HEK293T (cell line): ENCODE results near the gene EIPR1.

Experiments
- CTCF ChIA-PET: fragments of 350-600 bp; formaldehyde crosslinking; extraction: SDS; loops from one replicate; lab custom pipeline; 2021; ENCODE audit warnings: antibody characterized with exemption, inconsistent platforms; lab: Yijun Ruan, JAX
- POLR2A ChIA-PET: fragments of 350-600 bp; formaldehyde crosslinking; extraction: SDS; loops from one replicate; lab custom pipeline; 2020; ENCODE audit warnings: antibody characterized with exemption, inconsistent platforms; lab: Yijun Ruan, JAX
- DNase-seq: peaks from one replicate; pipeline ENCODE4 v3.0.0; 2012; ENCODE audit warnings: mixed read lengths; ENCODE audit errors: extremely low spot score
- ARNT ChIP-seq: fragments of 450-650 bp; IDR thresholded peaks from 2 replicates; pipeline ENCODE4 v1.6.1; 2017; ENCODE audit warnings: mild to moderate bottlenecking
- BHLHE40 ChIP-seq: fragments of 450-650 bp; IDR thresholded peaks from 2 replicates; pipeline ENCODE4 v1.6.1; 2016; ENCODE audit warnings: mild to moderate bottlenecking, moderate library complexity, borderline replicate concordance
- CTBP1 ChIP-seq: fragments of 450-650 bp; IDR thresholded peaks from 2 replicates; pipeline ENCODE4 v1.6.1; 2016; ENCODE audit warnings: borderline replicate concordance
- ELF4 ChIP-seq: fragments of 450-650 bp; IDR thresholded peaks from 2 replicates; pipeline ENCODE4 v1.6.1; 2017; ENCODE audit warnings: antibody characterized with exemption
- FOXA1 ChIP-seq: fragments of 450-650 bp; IDR thresholded peaks from 2 replicates; pipeline ENCODE4 v1.6.1; 2016; ENCODE audit warnings: mild to moderate bottlenecking
- FOXK2 ChIP-seq: fragments of 450-650 bp; IDR thresholded peaks from 2 replicates; pipeline ENCODE4 v1.6.1; 2016; ENCODE audit warnings: mild to moderate bottlenecking
- FOXM1 ChIP-seq: fragments of 450-650 bp; IDR thresholded peaks from 2 replicates; pipeline ENCODE4 v1.6.1; 2017; ENCODE audit warnings: mild to moderate bottlenecking, borderline replicate concordance
- HDGF ChIP-seq: fragments of 450-650 bp; IDR thresholded peaks from 2 replicates; pipeline ENCODE4 v1.6.1; 2017; ENCODE audit warnings: antibody characterized with exemption, borderline replicate concordance
- L3MBTL2 ChIP-seq: fragments of 450-650 bp; conservative IDR thresholded peaks from 2 replicates; pipeline ENCODE4 v1.6.1; 2016; ENCODE audit warnings: mild to moderate bottlenecking
- LEF1 ChIP-seq: fragments of 450-650 bp; IDR thresholded peaks from 2 replicates; pipeline ENCODE4 v1.6.1; 2017; ENCODE audit warnings: mild to moderate bottlenecking, borderline replicate concordance
- NFRKB ChIP-seq: fragments of 450-650 bp; IDR thresholded peaks from 2 replicates; pipeline ENCODE4 v1.6.1; 2016; ENCODE audit warnings: mild to moderate bottlenecking, moderate library complexity
- PKNOX1 ChIP-seq: fragments of 450-650 bp; IDR thresholded peaks from 2 replicates; pipeline ENCODE4 v1.6.1; 2016
- SP1 ChIP-seq: fragments of 450-650 bp; IDR thresholded peaks from 2 replicates; pipeline ENCODE4 v1.6.1; 2017
- SUZ12 ChIP-seq: fragments of 450-650 bp; IDR thresholded peaks from 2 replicates; pipeline ENCODE4 v1.6.1; 2016; ENCODE audit warnings: mild to moderate bottlenecking
- TARDBP ChIP-seq: fragments of 450-650 bp; IDR thresholded peaks from 2 replicates; pipeline ENCODE4 v1.6.1; 2016
- ZNF384 ChIP-seq: fragments of 450-650 bp; IDR thresholded peaks from 2 replicates; pipeline ENCODE4 v1.6.1; 2016

EIPR1 gene

GRCh38 chr2:3229221-3229620 lies 148.4 kb downstream of the EIPR1 start:
- CTCF ChIA-PET = interaction anchor here (0.6 kb wide), 1 partner anchor 1342 kb away, joined by 5 read pairs; no protein-coding TSS in a partner anchor
- no peak for TF ChIP-seq FOXK2
- no peak for TF ChIP-seq BHLHE40
- no peak for TF ChIP-seq ZNF384
- TF ChIP-seq PKNOX1 = no peak
- TF ChIP-seq SUZ12 = no peak
- no peak for TF ChIP-seq ARNT
- no peak for TF ChIP-seq FOXM1
- TF ChIP-seq ELF4 = no peak
- TF ChIP-seq NFRKB = no peak
- TF ChIP-seq L3MBTL2 = no peak
- TF ChIP-seq TARDBP = no peak
- no peak for TF ChIP-seq SP1
- TF ChIP-seq LEF1 = no peak
- TF ChIP-seq FOXA1 = no peak
- no peak for TF ChIP-seq HDGF
- TF ChIP-seq CTBP1 = no peak
- POLR2A ChIA-PET = no interaction called here
- no peak for DNase-seq

- no peak for DNase-seq
- CTCF ChIA-PET = no interaction called here
- POLR2A ChIA-PET = no interaction called here
- TF ChIP-seq LEF1 = no peak
- TF ChIP-seq TARDBP = no peak
- no peak for TF ChIP-seq ARNT
- no peak for TF ChIP-seq ELF4
- TF ChIP-seq BHLHE40 = no peak
- TF ChIP-seq FOXM1 = no peak
- no peak for TF ChIP-seq HDGF
- TF ChIP-seq SP1 = no peak
- TF ChIP-seq SUZ12 = no peak
- TF ChIP-seq L3MBTL2 = no peak
- TF ChIP-seq NFRKB = no peak
- TF ChIP-seq ZNF384 = no peak
Measured at GRCh38 chr2:3224681-3225080, 152.9 kb downstream of the EIPR1 start.

GRCh38 chr2:3223080-3223923 lies 154.3 kb downstream of the EIPR1 start:
- POLR2A ChIA-PET = no interaction called here
- CTCF ChIA-PET = no interaction called here
- no peak for DNase-seq
- no peak for TF ChIP-seq ELF4

GRCh38 chr2:3222636-3223035 lies 155.0 kb downstream of the EIPR1 start:
- no peak for TF ChIP-seq FOXK2
- TF ChIP-seq LEF1 = no peak
- TF ChIP-seq CTBP1 = no peak
- no peak for TF ChIP-seq FOXA1
- no peak for TF ChIP-seq L3MBTL2
- no peak for TF ChIP-seq BHLHE40
- no peak for TF ChIP-seq NFRKB
- TF ChIP-seq SP1 = no peak
- TF ChIP-seq TARDBP = no peak
- TF ChIP-seq PKNOX1 = no peak
- no peak for TF ChIP-seq SUZ12
- no peak for TF ChIP-seq ELF4
- no peak for TF ChIP-seq HDGF
- TF ChIP-seq ZNF384 = no peak
- no peak for TF ChIP-seq FOXM1
- TF ChIP-seq ARNT = no peak
- POLR2A ChIA-PET = no interaction called here
- no peak for DNase-seq
- CTCF ChIA-PET = no interaction called here

GRCh38 chr2:3219536-3219935 lies 158.1 kb downstream of the EIPR1 start:
- no peak for DNase-seq
- TF ChIP-seq FOXK2 = no peak
- no peak for TF ChIP-seq LEF1
- TF ChIP-seq NFRKB = no peak
- TF ChIP-seq CTBP1 = no peak
- TF ChIP-seq L3MBTL2 = no peak
- TF ChIP-seq ARNT = no peak
- ChIA-PET POLR2A (no interaction called here), CTCF (no interaction called here)

GRCh38 chr2:3217646-3218045 lies 160.0 kb downstream of the EIPR1 start:
- no peak for TF ChIP-seq NFRKB
- TF ChIP-seq BHLHE40 = no peak
- no peak for TF ChIP-seq ZNF384
- TF ChIP-seq FOXK2 = no peak
- TF ChIP-seq ELF4 = no peak
- TF ChIP-seq HDGF = no peak
- POLR2A ChIA-PET = no interaction called here
- CTCF ChIA-PET = no interaction called here
- no peak for DNase-seq

GRCh38 chr2:3216841-3217495 lies 160.7 kb downstream of the EIPR1 start:
- POLR2A ChIA-PET = no interaction called here
- CTCF ChIA-PET = no interaction called here
- DNase-seq = no peak
- no peak for TF ChIP-seq BHLHE40
- no peak for TF ChIP-seq ARNT
- TF ChIP-seq CTBP1 = no peak
- no peak for TF ChIP-seq PKNOX1
- no peak for TF ChIP-seq HDGF
- no peak for TF ChIP-seq SP1
- TF ChIP-seq ZNF384 = no peak
- no peak for TF ChIP-seq L3MBTL2
- no peak for TF ChIP-seq FOXK2
- TF ChIP-seq FOXA1 = no peak
- TF ChIP-seq ELF4 = no peak
- no peak for TF ChIP-seq TARDBP
- TF ChIP-seq LEF1 = no peak
